ENCODE data around the gene TRNP1. TPM values are rescaled to one million over a fixed set of nuclear protein-coding genes. Genes with fewer than 3 reads are reported as not detected.

TRNP1 gene
- total and polyA plus RNA-seq, 12 donors, result 1.4 to 27.8 (median 6.5) TPM

- H3K27ac ChIP-seq, result peak overlapping the region in 3 of 5 donors; percentile 56 to 83 (median 72)
- peak; percentile 77 to 94 (median 88) for DNase-seq
- 20 to 35% (median 27%) methylated on average over 18 to 43 of the region's 43 CpGs for WGBS, 4 donors
- H3K9me3 ChIP-seq (replicated peaks in 1 of 3), result no peaks in the 10 kb centered on the region
- no peaks in the 10 kb centered on the region for H3K36me3 ChIP-seq (replicated peaks in 1 of 2)
- H3K27me3 ChIP-seq, result no peaks in the 10 kb centered on the region
- TF ChIP-seq CTCF (IDR thresholded peaks at IDR 0.05), result no peak
- TF ChIP-seq POLR2A (IDR thresholded peaks at IDR 0.05), result peak in 1 of 2 donors; percentile 22
- peak overlapping the region in 1 of 4 donors; percentile 56 for H3K4me3 ChIP-seq
- H3K4me1 ChIP-seq (replicated peaks in 1 of 2), result peaks cover 0 to 27% of the 10 kb centered on the region in 2 donors
- intact Hi-C loops (cut with DNase I), result loop anchor here in 1 of 2 donors (5.0 kb wide), 1 partner anchor 34 kb away; no protein-coding TSS in a partner anchor
Measured at GRCh38 chr1:27031235-27032118, 38.0 kb downstream of the TRNP1 start.

- H3K36me3 ChIP-seq (replicated peaks in 1 of 2), result no peaks in the 10 kb centered on the region
- H3K4me3 ChIP-seq, result peak overlapping the region in 1 of 4 donors; percentile 56
- TF ChIP-seq CTCF (IDR thresholded peaks at IDR 0.05) (no peak), POLR2A (IDR thresholded peaks at IDR 0.05) (no peak)
- peaks cover 0 to 27% of the 10 kb centered on the region in 2 donors for H3K4me1 ChIP-seq (replicated peaks in 1 of 2)
- peak overlapping the region in 3 of 5 donors; percentile 56 to 83 (median 72) for H3K27ac ChIP-seq
- no peak for DNase-seq
- no peaks in the 10 kb centered on the region for H3K27me3 ChIP-seq
- intact Hi-C loops (cut with DNase I), result loop anchor here in 1 of 2 donors (5.0 kb wide), 1 partner anchor 35 kb away; no protein-coding TSS in a partner anchor
- 69 to 92% (median 80%) methylated on average over 2 of the region's 2 CpGs for WGBS, 4 donors
- no peaks in the 10 kb centered on the region for H3K9me3 ChIP-seq (replicated peaks in 1 of 3)
Measured at GRCh38 chr1:27032119-27032461, 38.6 kb downstream of the TRNP1 start.

DNA sequence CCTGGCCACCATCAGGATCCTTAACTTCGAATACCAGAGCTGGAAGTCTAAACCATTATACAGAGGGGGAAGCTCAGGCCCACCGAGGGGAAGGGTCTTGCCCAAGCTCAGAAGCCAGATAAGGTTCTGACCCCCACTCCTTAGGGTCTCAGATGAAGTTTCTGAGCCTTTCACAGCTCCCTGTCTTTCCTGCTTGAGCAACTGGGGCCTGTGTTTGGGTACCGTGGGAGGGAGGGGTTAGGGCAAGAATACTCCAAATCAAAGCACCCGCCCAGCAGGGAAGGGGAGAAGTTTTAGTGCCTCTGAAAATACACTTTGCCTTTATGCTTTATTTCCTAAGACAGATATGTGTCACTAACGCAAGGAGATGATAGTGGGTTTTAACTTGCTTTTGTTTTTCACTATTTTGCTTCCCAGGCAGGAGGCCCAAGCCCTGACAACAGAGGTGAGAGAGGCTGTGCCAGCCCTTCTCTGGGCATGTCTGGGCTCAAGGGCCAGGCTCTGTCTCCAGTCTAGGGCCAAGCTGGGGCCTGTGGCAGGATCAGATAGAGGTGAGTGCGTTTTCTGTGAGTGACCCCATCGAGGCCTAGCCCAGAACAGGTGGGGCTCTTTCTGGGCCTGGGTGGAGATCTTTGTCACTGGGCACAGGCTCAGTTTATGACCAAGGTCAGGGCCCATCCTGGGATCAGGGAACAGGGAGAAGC is 39.7 kb downstream of the TRNP1 start:
- WGBS, 4 donors, result 74 to 85% (median 80%) methylated on average over 6 to 7 of the region's 7 CpGs
- Histone ChIP-seq H3K27ac (peak overlapping the region in 1 of 5 donors; percentile 32), H3K9me3 (replicated peaks in 1 of 3) (no peaks in the 10 kb centered on the region), H3K36me3 (replicated peaks in 1 of 2) (no peaks in the 10 kb centered on the region), H3K27me3 (no peaks in the 10 kb centered on the region), H3K4me1 (replicated peaks in 1 of 2) (peaks cover 0 to 23% of the 10 kb centered on the region in 2 donors), H3K4me3 (no peak overlapping the region)
- DNase-seq, result no peak
- no peak for TF ChIP-seq CTCF (IDR thresholded peaks at IDR 0.05)
- TF ChIP-seq POLR2A (IDR thresholded peaks at IDR 0.05), result no peak
- intact Hi-C loops (cut with DNase I), result loop anchor here in 1 of 2 donors (5.0 kb wide), 1 partner anchor 36 kb away; no protein-coding TSS in a partner anchor

DNA sequence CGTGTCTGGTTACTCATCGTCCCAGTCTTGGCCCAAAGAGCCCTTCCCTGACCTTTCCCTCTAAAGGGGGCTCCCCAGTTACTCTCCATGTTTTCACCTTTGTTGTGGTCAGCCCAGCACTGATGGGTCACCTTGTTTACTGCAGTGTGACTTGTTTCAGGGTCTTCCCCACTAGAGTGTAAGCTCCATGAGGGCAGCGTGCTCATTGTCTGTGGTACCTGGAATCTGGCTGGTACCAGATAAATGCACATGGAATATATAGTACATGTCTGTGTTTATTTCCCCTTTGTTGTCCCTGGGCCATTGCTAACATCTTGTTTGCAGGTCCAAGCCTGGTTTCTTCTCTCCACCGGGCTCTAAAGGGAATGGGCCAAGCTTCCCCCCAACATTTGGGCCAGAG is 41.9 kb downstream of the TRNP1 start:
- peaks cover 0 to 18% of the 10 kb centered on the region in 2 donors for H3K4me1 ChIP-seq (replicated peaks in 1 of 2)
- WGBS, 4 donors, result 92 to 100% (median 94%) methylated on average over 4 of the region's 4 CpGs
- DNase-seq, result no peak
- H3K4me3 ChIP-seq, result no peak overlapping the region
- TF ChIP-seq POLR2A (IDR thresholded peaks at IDR 0.05), result no peak
- intact Hi-C loops (cut with DNase I), result no loop called here
- H3K27me3 ChIP-seq, result no peaks in the 10 kb centered on the region
- no peak overlapping the region for H3K27ac ChIP-seq
- H3K9me3 ChIP-seq (replicated peaks in 1 of 3), result no peaks in the 10 kb centered on the region
- H3K36me3 ChIP-seq (replicated peaks in 1 of 2), result no peaks in the 10 kb centered on the region
